ENCODE measurements around the gene KRTDAP. TPM values are rescaled to one million over a fixed set of nuclear protein-coding genes. Genes with fewer than 3 reads are reported as not detected.

Gene KRTDAP
- polyA plus RNA-seq, 1 donor (not counting 4 experiments of a cell fraction or from before 2014, with no cell fraction given) = 85.4 TPM

DNA sequence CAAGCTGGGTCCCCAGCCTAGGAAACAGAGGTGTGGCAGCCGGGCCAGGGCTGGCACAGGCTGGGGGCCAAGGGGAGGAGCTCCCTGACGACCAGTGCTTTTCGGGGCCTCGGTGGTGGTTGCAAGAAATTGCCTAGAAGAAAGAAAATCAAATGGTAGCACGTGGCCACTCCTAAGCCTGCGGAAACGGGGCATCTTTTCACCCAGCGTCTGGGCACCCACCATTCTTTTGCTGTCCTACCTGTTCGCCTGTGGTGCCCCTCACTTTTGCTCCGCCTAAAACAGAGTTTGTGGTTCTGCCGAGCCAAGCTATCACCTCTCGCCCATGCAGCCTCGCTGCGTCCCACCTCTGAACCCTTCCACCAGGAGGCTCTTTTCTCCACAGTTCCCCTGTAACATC is 7.1 kb upstream of the KRTDAP start:
- peaks cover 2% of the 10 kb centered on the region for H3K27me3 ChIP-seq (ENCODE audit: control insufficient read depth, extremely low read depth, insufficient read depth, low read length)
- peaks cover 6% of the 10 kb centered on the region for H4K20me1 ChIP-seq (ENCODE audit: control insufficient read depth, extremely low read depth, insufficient read depth, low read length)
- no peak overlapping the region for H3K9ac ChIP-seq (ENCODE audit: control insufficient read depth, extremely low read depth, insufficient read depth, low read length)
- peaks cover 27% of the 10 kb centered on the region for H3K4me1 ChIP-seq (ENCODE audit: control insufficient read depth, extremely low read depth, insufficient read depth, low read length)
- H3K9me1 ChIP-seq (ENCODE audit: control insufficient read depth, extremely low read depth, insufficient read depth, low read length) = no peaks in the 10 kb centered on the region
- peaks cover 19 to 33% of the 10 kb centered on the region in 2 experiments for H3K36me3 ChIP-seq (ENCODE audit: control insufficient read depth in 2 of 2, extremely low read depth in 1 of 2, insufficient read depth in 2 of 2, low read length in 2 of 2)
- no peak overlapping the region for H3K27ac ChIP-seq (ENCODE audit: control insufficient read depth, insufficient read depth, low read length)
- H2AFZ ChIP-seq (ENCODE audit: control insufficient read depth, low read length) = no peak overlapping the region
- H3K4me2 ChIP-seq (ENCODE audit: control insufficient read depth, extremely low read depth, insufficient read depth, low read depth, low read length) = no peak overlapping the region
- dilution Hi-C loops (cut with MboI; ENCODE audit: extremely low pct_ligation_motif_present, low sequenced_read_pairs) = no loop called here
- DNase-seq (ENCODE audit: low read depth, low spot score) (no peak), FAIRE-seq (no peak)
- TF ChIP-seq, protein P1, sequence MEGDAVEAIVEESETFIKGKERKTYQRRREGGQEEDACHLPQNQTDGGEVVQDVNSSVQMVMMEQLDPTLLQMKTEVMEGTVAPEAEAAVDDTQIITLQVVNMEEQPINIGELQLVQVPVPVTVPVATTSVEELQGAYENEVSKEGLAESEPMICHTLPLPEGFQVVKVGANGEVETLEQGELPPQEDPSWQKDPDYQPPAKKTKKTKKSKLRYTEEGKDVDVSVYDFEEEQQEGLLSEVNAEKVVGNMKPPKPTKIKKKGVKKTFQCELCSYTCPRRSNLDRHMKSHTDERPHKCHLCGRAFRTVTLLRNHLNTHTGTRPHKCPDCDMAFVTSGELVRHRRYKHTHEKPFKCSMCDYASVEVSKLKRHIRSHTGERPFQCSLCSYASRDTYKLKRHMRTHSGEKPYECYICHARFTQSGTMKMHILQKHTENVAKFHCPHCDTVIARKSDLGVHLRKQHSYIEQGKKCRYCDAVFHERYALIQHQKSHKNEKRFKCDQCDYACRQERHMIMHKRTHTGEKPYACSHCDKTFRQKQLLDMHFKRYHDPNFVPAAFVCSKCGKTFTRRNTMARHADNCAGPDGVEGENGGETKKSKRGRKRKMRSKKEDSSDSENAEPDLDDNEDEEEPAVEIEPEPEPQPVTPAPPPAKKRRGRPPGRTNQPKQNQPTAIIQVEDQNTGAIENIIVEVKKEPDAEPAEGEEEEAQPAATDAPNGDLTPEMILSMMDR (optimal IDR thresholded peaks at IDR 0.05 in 1 of 3, IDR thresholded peaks at IDR 0.05 in 1 of 3, conservative IDR thresholded peaks at IDR 0.05 in 1 of 3; ENCODE audit: extremely low read depth in 1 of 3, insufficient read depth in 2 of 3, low read length in 3 of 3) = no peak
- TF ChIP-seq EZH2 (IDR thresholded peaks at IDR 0.05; ENCODE audit: low read length) = no peak
- no peaks in the 10 kb centered on the region for H3K79me2 ChIP-seq (ENCODE audit: control insufficient read depth, insufficient read depth, low read length)
- no peaks in the 10 kb centered on the region for H3K9me3 ChIP-seq (ENCODE audit: control insufficient read depth, low read depth, low read length)
- H3K4me3 ChIP-seq (ENCODE audit: control insufficient read depth in 2 of 3, extremely low read depth in 1 of 3, insufficient read depth in 2 of 3, low read depth in 1 of 3, low read length in 3 of 3) = no peak overlapping the region

DNA sequence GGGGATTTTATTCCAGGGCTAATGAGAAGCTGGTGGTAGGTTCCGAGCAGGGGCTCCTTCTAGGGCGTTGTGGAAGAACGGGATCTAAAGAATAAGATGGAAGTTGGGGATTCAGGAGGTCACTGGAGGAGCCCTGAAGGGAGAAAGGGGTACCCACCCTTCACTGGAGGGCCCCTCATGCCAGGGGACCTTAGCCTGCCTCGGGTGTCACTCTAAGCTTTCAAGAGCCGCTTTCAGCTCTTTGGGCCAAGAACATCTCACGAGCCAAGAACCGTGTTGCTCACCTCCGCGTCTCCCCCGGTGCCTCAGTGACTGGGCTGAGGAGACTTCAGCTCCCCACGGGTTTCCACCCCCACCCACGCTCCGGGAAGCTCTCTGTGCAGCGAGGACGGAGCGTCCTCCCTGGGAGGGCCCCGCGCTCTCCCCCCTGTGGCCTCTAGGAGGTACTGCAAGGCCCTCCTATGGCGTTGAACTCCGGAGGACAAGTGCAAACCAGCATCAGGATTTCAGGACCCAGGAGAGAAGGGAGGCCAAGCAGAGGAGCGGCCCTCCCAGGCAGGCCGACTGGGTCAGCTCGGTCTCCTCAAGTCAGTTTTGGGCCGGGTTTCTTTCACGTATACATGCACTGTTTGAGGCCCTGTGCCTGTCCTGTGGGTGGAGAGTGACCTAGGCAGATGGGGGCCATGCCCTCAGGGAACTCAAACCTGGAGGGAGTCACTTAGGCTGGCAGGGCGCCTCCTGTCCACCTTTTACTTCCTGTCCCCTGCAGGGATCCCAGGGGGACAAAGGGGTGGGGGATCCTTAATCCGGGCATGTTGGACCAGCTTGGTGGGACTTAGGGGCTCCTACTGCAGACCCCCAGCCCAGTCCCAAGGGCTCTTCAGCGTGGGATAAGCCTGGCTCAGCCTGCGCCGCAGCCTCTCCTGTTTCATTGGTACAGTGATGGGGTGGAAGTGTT is 5.1 kb upstream of the KRTDAP start:
- Histone ChIP-seq H3K4me2 (ENCODE audit: control insufficient read depth, extremely low read depth, insufficient read depth, low read depth, low read length) (peak overlapping the region; percentile 75), H3K4me1 (ENCODE audit: control insufficient read depth, extremely low read depth, insufficient read depth, low read length) (peaks cover 18% of the 10 kb centered on the region), H3K9me3 (ENCODE audit: control insufficient read depth, low read depth, low read length) (no peaks in the 10 kb centered on the region), H3K27ac (ENCODE audit: control insufficient read depth, insufficient read depth, low read length) (no peak overlapping the region), H3K9ac (ENCODE audit: control insufficient read depth, extremely low read depth, insufficient read depth, low read length) (no peak overlapping the region), H3K4me3 (ENCODE audit: control insufficient read depth in 2 of 3, extremely low read depth in 1 of 3, insufficient read depth in 2 of 3, low read depth in 1 of 3, low read length in 3 of 3) (peak overlapping the region in 1 of 3 experiments; percentile 24), H3K9me1 (ENCODE audit: control insufficient read depth, extremely low read depth, insufficient read depth, low read length) (no peaks in the 10 kb centered on the region), H3K79me2 (ENCODE audit: control insufficient read depth, insufficient read depth, low read length) (no peaks in the 10 kb centered on the region), H3K36me3 (ENCODE audit: control insufficient read depth in 2 of 2, extremely low read depth in 1 of 2, insufficient read depth in 2 of 2, low read length in 2 of 2) (peaks cover 12 to 18% of the 10 kb centered on the region in 2 experiments), H4K20me1 (ENCODE audit: control insufficient read depth, extremely low read depth, insufficient read depth, low read length) (peaks cover 2% of the 10 kb centered on the region), H3K27me3 (ENCODE audit: control insufficient read depth, extremely low read depth, insufficient read depth, low read length) (peaks cover 9% of the 10 kb centered on the region), H2AFZ (ENCODE audit: control insufficient read depth, low read length) (peak overlapping the region; percentile 14)
- TF ChIP-seq, protein P1 (optimal IDR thresholded peaks at IDR 0.05 in 1 of 3, IDR thresholded peaks at IDR 0.05 in 1 of 3, conservative IDR thresholded peaks at IDR 0.05 in 1 of 3; ENCODE audit: extremely low read depth in 1 of 3, insufficient read depth in 2 of 3, low read length in 3 of 3) = peak; percentile 85 to 99 (median 89)
- no peak for TF ChIP-seq EZH2 (IDR thresholded peaks at IDR 0.05; ENCODE audit: low read length)
- FAIRE-seq (peak; percentile 9), DNase-seq (ENCODE audit: low read depth, low spot score) (no peak)
- dilution Hi-C loops (cut with MboI; ENCODE audit: extremely low pct_ligation_motif_present, low sequenced_read_pairs) = no loop called here

All from keratinocyte (primary cell).